Ovary (tissue), 3 donors: Measurements from ENCODE around the gene JPH4.

Experiments used
- CTCF ChIP-seq, 3 donors: fragments of 450-650 bp in 2 of 3; fragments of 200-600 bp in 1 of 3; IDR thresholded peaks; one replicate each; pipeline versions ENCODE4 v1.5.1 to v1.8.0; 2016 to 2022; ENCODE audit warnings: antibody characterized with exemption in 3 of 3, mild to moderate bottlenecking in 1 of 3
- EP300 ChIP-seq: sonication (generic); formaldehyde crosslinking; IDR thresholded peaks from one replicate; pipeline ENCODE4 v1.6.1; 2017; ENCODE audit warnings: antibody characterized with exemption
- POLR2A ChIP-seq: fragments of 450-650 bp; IDR thresholded peaks from one replicate; pipeline ENCODE4 v1.6.1; 2017; ENCODE audit warnings: antibody characterized with exemption, mild to moderate bottlenecking, moderate library complexity
- donor health status: DM: no; HTN: no; CAD: no.

DNA sequence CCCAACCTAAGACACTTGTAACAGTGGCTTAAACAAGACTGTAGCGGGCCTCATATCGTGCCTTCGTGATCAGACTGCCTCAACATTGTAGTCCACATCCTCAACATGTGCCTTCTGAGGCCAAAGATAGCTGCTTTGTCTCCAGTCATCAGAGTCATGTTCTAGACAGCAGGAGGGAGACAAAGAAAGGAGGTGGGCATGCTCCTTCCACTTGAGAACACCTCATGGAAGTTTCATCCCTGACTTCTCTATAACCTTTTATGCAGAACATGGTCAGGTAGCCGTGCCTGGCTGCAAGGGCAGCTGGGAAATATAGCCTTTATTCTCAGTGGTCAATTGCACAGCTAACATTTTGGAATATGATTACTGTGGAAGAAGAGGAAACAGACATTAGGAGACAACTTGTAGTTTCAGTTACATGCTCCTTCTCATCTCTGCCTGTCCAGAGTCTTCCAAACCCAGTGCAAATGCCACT, 32.3 kb upstream of the JPH4 start:
- no peak for TF ChIP-seq EP300
- TF ChIP-seq CTCF (IDR thresholded peaks at IDR 0.05) = no peak
- TF ChIP-seq POLR2A = no peak
